ENCODE measurements around the gene RHBDF2. TPM values are rescaled to one million over a fixed set of nuclear protein-coding genes. Genes with fewer than 3 reads are reported as not detected.
A peak's percentile ranks its signal among the peaks of the same experiment; 100 is the strongest.
"Not testable (repeated sequence)": the region's sequence is repeated elsewhere in the genome, so short reads cannot be mapped to it uniquely, and the experiment has no call there.

RHBDF2 gene
- total RNA-seq, 4 donors from 2014 or later, result 53.7 to 76.1 (median 62.6) TPM

DNA sequence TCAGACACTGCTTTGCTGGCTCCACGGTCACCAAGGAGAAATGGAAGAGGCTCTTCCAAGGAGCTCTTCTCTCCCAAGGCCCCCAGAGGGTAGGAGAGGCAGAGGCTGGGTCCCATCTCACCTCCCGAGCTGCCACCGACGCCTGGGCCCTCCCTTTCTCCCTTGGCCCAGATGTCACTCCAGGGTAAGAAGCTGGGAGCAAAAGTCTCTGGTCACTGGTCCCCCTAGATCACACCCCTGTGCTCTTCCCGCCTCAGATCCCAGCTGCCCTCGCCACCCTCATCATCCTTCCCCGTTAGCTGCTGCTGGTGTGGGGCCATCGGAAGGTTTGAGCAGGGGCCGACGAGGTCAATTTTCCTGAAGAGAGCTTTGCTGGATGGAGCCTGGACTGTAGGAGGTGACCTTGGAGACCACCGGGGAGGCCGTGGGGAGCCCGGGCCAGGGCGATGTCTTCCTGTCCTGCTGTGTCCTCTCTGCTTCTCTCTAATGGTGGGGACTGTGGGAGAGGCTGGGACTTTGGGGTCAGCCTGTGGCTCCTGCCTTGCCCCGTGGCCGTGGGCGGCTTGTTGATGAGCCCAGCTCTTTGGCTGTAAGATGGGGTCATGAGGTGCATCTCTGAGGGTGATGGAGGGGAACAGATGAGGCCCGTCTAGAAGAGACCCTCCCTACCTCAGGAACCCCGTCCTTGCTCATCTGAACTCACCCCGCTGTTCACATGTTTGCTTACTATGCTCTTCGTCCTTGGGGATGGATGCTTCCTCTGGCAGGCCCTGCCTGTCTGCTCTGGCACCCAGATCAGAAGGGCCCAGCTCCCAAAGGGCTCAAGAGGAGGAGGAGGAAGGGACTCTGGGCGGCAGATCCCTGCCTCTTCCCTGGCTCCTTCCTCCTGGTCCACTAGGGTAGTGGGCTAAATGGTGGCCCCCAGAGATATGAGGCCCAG, 11.4 kb upstream of the RHBDF2 start:
- no peak overlapping the region for H3K4me3 ChIP-seq (ENCODE audit: low read depth, poor library complexity, severe bottlenecking)
- intact Hi-C loops (cut with DNase I; ENCODE audit: low total_unique reads), result no loop called here
- WGBS, 2 donors, result 83 to 84% methylated on average over 22 of the region's 22 CpGs
- TF ChIP-seq, protein P1, sequence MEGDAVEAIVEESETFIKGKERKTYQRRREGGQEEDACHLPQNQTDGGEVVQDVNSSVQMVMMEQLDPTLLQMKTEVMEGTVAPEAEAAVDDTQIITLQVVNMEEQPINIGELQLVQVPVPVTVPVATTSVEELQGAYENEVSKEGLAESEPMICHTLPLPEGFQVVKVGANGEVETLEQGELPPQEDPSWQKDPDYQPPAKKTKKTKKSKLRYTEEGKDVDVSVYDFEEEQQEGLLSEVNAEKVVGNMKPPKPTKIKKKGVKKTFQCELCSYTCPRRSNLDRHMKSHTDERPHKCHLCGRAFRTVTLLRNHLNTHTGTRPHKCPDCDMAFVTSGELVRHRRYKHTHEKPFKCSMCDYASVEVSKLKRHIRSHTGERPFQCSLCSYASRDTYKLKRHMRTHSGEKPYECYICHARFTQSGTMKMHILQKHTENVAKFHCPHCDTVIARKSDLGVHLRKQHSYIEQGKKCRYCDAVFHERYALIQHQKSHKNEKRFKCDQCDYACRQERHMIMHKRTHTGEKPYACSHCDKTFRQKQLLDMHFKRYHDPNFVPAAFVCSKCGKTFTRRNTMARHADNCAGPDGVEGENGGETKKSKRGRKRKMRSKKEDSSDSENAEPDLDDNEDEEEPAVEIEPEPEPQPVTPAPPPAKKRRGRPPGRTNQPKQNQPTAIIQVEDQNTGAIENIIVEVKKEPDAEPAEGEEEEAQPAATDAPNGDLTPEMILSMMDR (IDR thresholded peaks at IDR 0.05), result no peak
- TF ChIP-seq POLR2A (IDR thresholded peaks at IDR 0.05), result no peak
- no peak for DNase-seq (ENCODE audit: low spot score in 2 of 2)

GRCh38 chr17:76511668-76512365, 10.6 kb upstream of the RHBDF2 start:
- TF ChIP-seq, protein P1 (IDR thresholded peaks at IDR 0.05), result no peak
- TF ChIP-seq POLR2A (IDR thresholded peaks at IDR 0.05), result no peak
- H3K4me3 ChIP-seq (ENCODE audit: low read depth, poor library complexity, severe bottlenecking), result no peak overlapping the region
- 80 to 83% methylated on average over 13 of the region's 13 CpGs for WGBS, 2 donors
- intact Hi-C loops (cut with DNase I; ENCODE audit: low total_unique reads), result no loop called here
- no peak for DNase-seq (ENCODE audit: low spot score in 2 of 2)

- no peak for DNase-seq (ENCODE audit: low spot score in 2 of 2)
- TF ChIP-seq, protein P1 (IDR thresholded peaks at IDR 0.05), result no peak
- no peak for TF ChIP-seq POLR2A (IDR thresholded peaks at IDR 0.05)
- WGBS, 2 donors, result 22 to 37% methylated on average over 9 of the region's 9 CpGs
- intact Hi-C loops (cut with DNase I; ENCODE audit: low total_unique reads), result no loop called here
- H3K4me3 ChIP-seq (ENCODE audit: low read depth, poor library complexity, severe bottlenecking), result no peak overlapping the region
Observed at GRCh38 chr17:76510831-76511244, 9.6 kb upstream of the RHBDF2 start.

- not testable (repeated sequence) for H3K4me3 ChIP-seq (ENCODE audit: low read depth, poor library complexity, severe bottlenecking); DNase-seq (ENCODE audit: low spot score in 2 of 2)
- WGBS, 2 donors, result 74 to 76% methylated on average over 14 of the region's 14 CpGs
- intact Hi-C loops (cut with DNase I; ENCODE audit: low total_unique reads), result loop anchor here (5.0 kb wide), 1 partner anchor 101 kb away; no protein-coding TSS in a partner anchor
Observed at GRCh38 chr17:76508472-76509063, 7.3 kb upstream of the RHBDF2 start.

DNA sequence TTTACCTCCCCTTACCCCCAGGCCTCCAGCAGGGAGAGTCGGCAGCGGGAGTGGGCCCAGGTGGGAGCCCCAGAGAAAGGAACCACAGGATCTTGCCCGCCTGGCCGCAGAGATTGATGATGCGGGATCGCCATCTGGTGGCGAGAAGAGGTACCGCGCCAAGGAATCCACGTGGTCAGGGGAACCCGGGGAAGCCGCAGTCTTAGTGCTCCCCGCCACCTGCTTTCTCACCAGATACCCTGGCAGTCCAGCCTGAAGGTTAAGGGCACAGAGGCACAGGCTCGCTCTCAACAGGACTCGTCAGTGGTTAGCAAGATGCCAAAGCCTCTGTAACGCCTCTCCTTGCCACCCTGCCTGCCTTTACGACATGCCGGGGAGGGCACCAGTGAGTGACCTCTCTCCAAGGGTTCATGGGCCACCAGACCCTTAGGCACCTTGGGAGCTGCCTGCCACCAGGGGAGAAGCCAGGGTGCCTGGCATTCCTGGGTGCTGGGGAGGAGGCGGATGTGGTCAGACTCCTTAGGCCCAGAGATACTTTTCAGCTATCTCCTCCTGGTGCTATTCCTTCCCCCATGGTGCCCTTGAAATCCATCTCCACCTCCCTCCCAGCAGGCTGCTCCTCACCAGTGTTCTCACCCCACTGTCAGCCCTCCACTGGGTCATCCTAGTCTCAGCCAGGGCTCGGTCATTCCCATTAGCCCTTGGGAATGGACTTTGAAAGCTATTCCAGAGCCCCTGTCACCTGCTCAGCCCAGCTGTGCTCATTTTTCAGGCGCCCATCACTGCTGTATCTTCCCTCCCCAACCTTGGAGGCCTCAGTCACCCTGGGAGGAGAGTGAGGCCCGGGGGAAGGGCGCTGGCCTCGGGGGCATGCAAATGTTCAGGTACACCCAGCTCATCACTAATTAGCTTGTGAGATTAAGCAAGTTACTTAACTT, 5.5 kb upstream of the RHBDF2 start:
- intact Hi-C loops (cut with DNase I; ENCODE audit: low total_unique reads), result loop anchor here (5.0 kb wide), 1 partner anchor 99 kb away; no protein-coding TSS in a partner anchor
- WGBS, 2 donors, result 23 to 28% methylated on average over 24 of the region's 24 CpGs

More for the DNA sequence above, 5.5 kb upstream of the RHBDF2 start:
- TF ChIP-seq, protein P1 (IDR thresholded peaks at IDR 0.05), result peak in 2 of 3 donors; percentile 61 to 96
- no peak for TF ChIP-seq POLR2A (IDR thresholded peaks at IDR 0.05)
- H3K4me3 ChIP-seq (ENCODE audit: low read depth, poor library complexity, severe bottlenecking), result no peak overlapping the region
- DNase-seq (ENCODE audit: low spot score in 2 of 2), result peak; percentile 77 to 97
